ENCODE results near the gene SLC34A1.
"Not testable (repeated sequence)": the region's sequence is repeated elsewhere in the genome, so short reads cannot be mapped to it uniquely, and the experiment has no call there.

SLC34A1 gene

GRCh38 chr5:177414481-177414880 is 30.2 kb downstream of the SLC34A1 start:
- Histone ChIP-seq H3K9me3 (ENCODE audit: control insufficient read depth, insufficient read depth, low read length) (no peaks in the 10 kb centered on the region), H3K4me3 (ENCODE audit: low read depth, low read length) (no peak overlapping the region), H3K4me1 (ENCODE audit: control insufficient read depth, insufficient read depth, low read length) (no peaks in the 10 kb centered on the region), H3K9ac (ENCODE audit: low read depth, low read length) (no peak overlapping the region), H3K27me3 (ENCODE audit: control insufficient read depth, insufficient read depth, low read length) (peaks cover 7% of the 10 kb centered on the region), H3K36me3 (ENCODE audit: control insufficient read depth, insufficient read depth, low read length) (no peaks in the 10 kb centered on the region)

- H3K27me3 ChIP-seq (ENCODE audit: control insufficient read depth, insufficient read depth, low read length); H3K36me3 ChIP-seq (ENCODE audit: control insufficient read depth, insufficient read depth, low read length); H3K9ac ChIP-seq (ENCODE audit: low read depth, low read length); H3K9me3 ChIP-seq (ENCODE audit: control insufficient read depth, insufficient read depth, low read length); H3K4me1 ChIP-seq (ENCODE audit: control insufficient read depth, insufficient read depth, low read length); H3K4me3 ChIP-seq (ENCODE audit: low read depth, low read length): not testable (repeated sequence)
Observed at GRCh38 chr5:177417081-177417480, 32.8 kb downstream of the SLC34A1 start.

- no peak overlapping the region for H3K4me3 ChIP-seq (ENCODE audit: low read depth, low read length)
- H3K9me3 ChIP-seq (ENCODE audit: control insufficient read depth, insufficient read depth, low read length): no peaks in the 10 kb centered on the region
- no peak overlapping the region for H3K9ac ChIP-seq (ENCODE audit: low read depth, low read length)
- H3K27me3 ChIP-seq (ENCODE audit: control insufficient read depth, insufficient read depth, low read length): no peaks in the 10 kb centered on the region
- H3K36me3 ChIP-seq (ENCODE audit: control insufficient read depth, insufficient read depth, low read length): no peaks in the 10 kb centered on the region
- no peaks in the 10 kb centered on the region for H3K4me1 ChIP-seq (ENCODE audit: control insufficient read depth, insufficient read depth, low read length)
Observed at GRCh38 chr5:177419046-177419445, 34.8 kb downstream of the SLC34A1 start.

- H3K9me3 ChIP-seq (ENCODE audit: control insufficient read depth, insufficient read depth, low read length); H3K9ac ChIP-seq (ENCODE audit: low read depth, low read length); H3K4me3 ChIP-seq (ENCODE audit: low read depth, low read length); H3K4me1 ChIP-seq (ENCODE audit: control insufficient read depth, insufficient read depth, low read length); H3K36me3 ChIP-seq (ENCODE audit: control insufficient read depth, insufficient read depth, low read length); H3K27me3 ChIP-seq (ENCODE audit: control insufficient read depth, insufficient read depth, low read length): not testable (repeated sequence)
Observed at GRCh38 chr5:177420472-177420871, 36.2 kb downstream of the SLC34A1 start.

GRCh38 chr5:177421062-177421798 is 37.0 kb downstream of the SLC34A1 start:
- Histone ChIP-seq H3K9ac (ENCODE audit: low read depth, low read length) (no peak overlapping the region), H3K36me3 (ENCODE audit: control insufficient read depth, insufficient read depth, low read length) (no peaks in the 10 kb centered on the region), H3K4me3 (ENCODE audit: low read depth, low read length) (no peak overlapping the region), H3K4me1 (ENCODE audit: control insufficient read depth, insufficient read depth, low read length) (peaks cover 5% of the 10 kb centered on the region), H3K9me3 (ENCODE audit: control insufficient read depth, insufficient read depth, low read length) (no peaks in the 10 kb centered on the region), H3K27me3 (ENCODE audit: control insufficient read depth, insufficient read depth, low read length) (no peaks in the 10 kb centered on the region)

- Histone ChIP-seq H3K27me3 (ENCODE audit: control insufficient read depth, insufficient read depth, low read length) (no peaks in the 10 kb centered on the region), H3K9ac (ENCODE audit: low read depth, low read length) (no peak overlapping the region), H3K4me1 (ENCODE audit: control insufficient read depth, insufficient read depth, low read length) (peaks cover 13% of the 10 kb centered on the region)
Observed at GRCh38 chr5:177423671-177424070, 39.4 kb downstream of the SLC34A1 start.

GRCh38 chr5:177425196-177425800 is 41.1 kb downstream of the SLC34A1 start:
- H3K36me3 ChIP-seq (ENCODE audit: control insufficient read depth, insufficient read depth, low read length): peaks cover 5% of the 10 kb centered on the region
- peak overlapping the region; percentile 81 for H3K9ac ChIP-seq (ENCODE audit: low read depth, low read length)
- H3K4me1 ChIP-seq (ENCODE audit: control insufficient read depth, insufficient read depth, low read length): peaks cover 19% of the 10 kb centered on the region
- no peaks in the 10 kb centered on the region for H3K9me3 ChIP-seq (ENCODE audit: control insufficient read depth, insufficient read depth, low read length)
- H3K27me3 ChIP-seq (ENCODE audit: control insufficient read depth, insufficient read depth, low read length): no peaks in the 10 kb centered on the region
- peak overlapping the region; percentile 73 for H3K4me3 ChIP-seq (ENCODE audit: low read depth, low read length)

More at GRCh38 chr5:177423671-177424070, 39.4 kb downstream of the SLC34A1 start:
- Histone ChIP-seq H3K4me3 (ENCODE audit: low read depth, low read length) (no peak overlapping the region), H3K36me3 (ENCODE audit: control insufficient read depth, insufficient read depth, low read length) (peaks cover 2% of the 10 kb centered on the region), H3K9me3 (ENCODE audit: control insufficient read depth, insufficient read depth, low read length) (no peaks in the 10 kb centered on the region)

- H3K4me1 ChIP-seq (ENCODE audit: control insufficient read depth, insufficient read depth, low read length): peaks cover 19% of the 10 kb centered on the region
- H3K36me3 ChIP-seq (ENCODE audit: control insufficient read depth, insufficient read depth, low read length): peaks cover 12% of the 10 kb centered on the region
- no peaks in the 10 kb centered on the region for H3K9me3 ChIP-seq (ENCODE audit: control insufficient read depth, insufficient read depth, low read length)
- no peaks in the 10 kb centered on the region for H3K27me3 ChIP-seq (ENCODE audit: control insufficient read depth, insufficient read depth, low read length)
- peak overlapping the region; percentile 81 for H3K9ac ChIP-seq (ENCODE audit: low read depth, low read length)
- H3K4me3 ChIP-seq (ENCODE audit: low read depth, low read length): peak overlapping the region; percentile 73
Observed at GRCh38 chr5:177425801-177426565, 41.7 kb downstream of the SLC34A1 start.

- Histone ChIP-seq H3K4me3 (ENCODE audit: low read depth, low read length) (peak within 1 kb of the TSS; percentile 90), H3K9ac (ENCODE audit: low read depth, low read length) (peak within 1 kb of the TSS; percentile 81), H3K9me3 (ENCODE audit: control insufficient read depth, insufficient read depth, low read length) (no peaks in the 10 kb centered on the region), H3K4me1 (ENCODE audit: control insufficient read depth, insufficient read depth, low read length) (peaks cover 19% of the 10 kb centered on the region), H3K36me3 (ENCODE audit: control insufficient read depth, insufficient read depth, low read length) (peaks cover 19% of the 10 kb centered on the region), H3K27me3 (ENCODE audit: control insufficient read depth, insufficient read depth, low read length) (no peaks in the 10 kb centered on the region)
Observed at GRCh38 chr5:177426566-177427210, 42.5 kb downstream of the SLC34A1 start, which contains the start of gene GRK6. GRK6 (plus strand) TSS chr5:177426676; CDS start chr5:177426846, 170 bp downstream.

- Histone ChIP-seq H3K4me3 (ENCODE audit: low read depth, low read length) (peak overlapping the region; percentile 90), H3K9ac (ENCODE audit: low read depth, low read length) (peak overlapping the region; percentile 73), H3K9me3 (ENCODE audit: control insufficient read depth, insufficient read depth, low read length) (no peaks in the 10 kb centered on the region), H3K27me3 (ENCODE audit: control insufficient read depth, insufficient read depth, low read length) (no peaks in the 10 kb centered on the region), H3K4me1 (ENCODE audit: control insufficient read depth, insufficient read depth, low read length) (peaks cover 19% of the 10 kb centered on the region), H3K36me3 (ENCODE audit: control insufficient read depth, insufficient read depth, low read length) (peaks cover 25% of the 10 kb centered on the region)
Observed at GRCh38 chr5:177427211-177427822, 43.1 kb downstream of the SLC34A1 start.

GRCh38 chr5:177427919-177428573 is 43.8 kb downstream of the SLC34A1 start:
- H3K9me3 ChIP-seq (ENCODE audit: control insufficient read depth, insufficient read depth, low read length): no peaks in the 10 kb centered on the region
- peaks cover 19% of the 10 kb centered on the region for H3K4me1 ChIP-seq (ENCODE audit: control insufficient read depth, insufficient read depth, low read length)
- peak overlapping the region; percentile 13 for H3K4me3 ChIP-seq (ENCODE audit: low read depth, low read length)
- no peaks in the 10 kb centered on the region for H3K27me3 ChIP-seq (ENCODE audit: control insufficient read depth, insufficient read depth, low read length)
- no peak overlapping the region for H3K9ac ChIP-seq (ENCODE audit: low read depth, low read length)
- H3K36me3 ChIP-seq (ENCODE audit: control insufficient read depth, insufficient read depth, low read length): peaks cover 33% of the 10 kb centered on the region

Data from iPS-15b (cell line).